Glutamatergic neuron (in vitro differentiated cells): ENCODE results near the gene TSC22D2. TPM values are rescaled to one million over a fixed set of nuclear protein-coding genes. Genes with fewer than 3 reads are reported as not detected.

Experiments
- DNase-seq: peaks from one replicate; pipeline ENCODE4 v3.0.0; 2022
- H3K27ac Mint-ChIP-seq: one replicate; pipeline ENCODE4 v1.8.0; 2020; ENCODE audit warnings: mild to moderate bottlenecking, mixed read lengths, inconsistent platforms; ENCODE audit not compliant: unreplicated experiment
- H3K27me3 Mint-ChIP-seq: one replicate; pipeline ENCODE4 v1.8.0; 2020; ENCODE audit warnings: mild to moderate bottlenecking, moderate library complexity, mixed read lengths, inconsistent platforms; ENCODE audit not compliant: unreplicated experiment
- H3K36me3 Mint-ChIP-seq: one replicate; pipeline ENCODE4 v1.8.0; 2020; ENCODE audit warnings: mild to moderate bottlenecking, mixed read lengths, inconsistent platforms; ENCODE audit not compliant: unreplicated experiment
- H3K4me1 Mint-ChIP-seq: one replicate; pipeline ENCODE4 v1.8.0; 2020; ENCODE audit warnings: mild to moderate bottlenecking, low read depth, mixed read lengths, inconsistent platforms; ENCODE audit not compliant: unreplicated experiment
- H3K4me3 Mint-ChIP-seq: one replicate; pipeline ENCODE4 v1.8.0; 2020; ENCODE audit warnings: mild to moderate bottlenecking, mixed read lengths, inconsistent platforms; ENCODE audit not compliant: unreplicated experiment
- H3K9me3 Mint-ChIP-seq: one replicate; pipeline ENCODE4 v1.8.0; 2020; ENCODE audit warnings: mild to moderate bottlenecking, moderate library complexity, mixed read lengths, inconsistent platforms; ENCODE audit not compliant: unreplicated experiment
- CTCF ChIP-seq: fragments of 200-600 bp; sonication (generic); IDR thresholded peaks from one replicate; pipeline ENCODE4 v1.5.0; 2021; ENCODE audit not compliant: partially characterized antibody, unreplicated experiment
- total RNA-seq: library from RNA; stranded (reverse); fragmentation: NEBNext Ultra II Directional; extraction: Animal tissue kit (Norgen Biotek cat#: 25700); gene quantifications from one replicate; pipeline ENCODE4 v1.2.1, GENCODE V29; 2021; ENCODE audit not compliant: unreplicated experiment

Gene TSC22D2
- total RNA-seq, 1 donor from 2014 or later: 87.3 TPM

- DNase-seq: peak; percentile 40
- TF ChIP-seq CTCF: peak; percentile 53
- H3K4me1 Mint-ChIP-seq: peaks cover 6% of the 10 kb centered on the region
- no peaks in the 10 kb centered on the region for H3K36me3 Mint-ChIP-seq
- peak overlapping the region; percentile 59 for H3K4me3 Mint-ChIP-seq
- no peaks in the 10 kb centered on the region for H3K9me3 Mint-ChIP-seq
- H3K27me3 Mint-ChIP-seq: peaks cover 1% of the 10 kb centered on the region
- H3K27ac Mint-ChIP-seq: no peak overlapping the region
Measured at GRCh38 chr3:150384296-150385212, 23.5 kb upstream of the TSC22D2 start.

DNA sequence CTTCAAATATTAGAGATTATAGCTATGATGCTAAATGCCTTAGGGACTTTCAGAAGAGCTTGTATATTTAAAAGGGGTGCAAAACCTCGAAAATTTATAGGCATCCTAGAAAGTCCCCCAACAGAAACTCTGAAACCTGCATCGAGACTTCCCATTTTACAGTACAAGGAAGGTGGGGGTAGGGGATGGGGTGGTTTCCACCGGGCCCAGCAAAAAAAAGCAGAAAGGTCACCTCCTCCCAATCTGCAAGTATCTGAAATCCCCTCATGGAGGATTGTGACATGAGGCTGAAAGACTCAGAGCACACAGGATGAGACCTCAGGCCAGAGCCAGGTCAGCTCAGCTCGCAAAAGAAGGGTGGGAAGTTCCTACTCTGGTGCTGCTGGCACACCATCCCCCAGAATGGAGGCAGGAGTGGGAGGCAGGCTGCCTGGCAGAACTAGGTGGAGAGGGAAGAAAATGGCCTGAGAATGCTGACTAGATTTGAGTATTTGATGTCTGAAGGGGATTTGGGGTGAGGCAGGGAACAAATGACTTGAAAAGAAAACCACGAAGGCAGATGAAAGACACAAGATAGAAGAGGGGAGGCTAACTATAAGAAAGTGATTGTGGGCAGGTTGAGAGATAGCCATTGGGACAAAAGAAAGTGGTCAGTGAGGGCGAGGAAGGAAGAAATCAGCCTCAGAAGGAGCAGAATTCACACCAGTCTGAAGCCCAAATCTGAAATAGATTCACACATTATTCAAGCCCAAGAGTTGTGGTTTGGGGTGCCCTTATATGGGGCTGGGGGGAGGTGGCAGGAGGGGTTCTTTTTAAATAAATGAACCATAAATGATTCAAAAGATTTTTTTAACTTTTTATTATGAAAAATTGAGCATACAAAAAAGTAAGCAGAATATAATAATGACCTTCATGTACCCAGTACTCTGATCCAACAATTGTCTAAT, 22.5 kb upstream of the TSC22D2 start:
- Mint-ChIP-seq H3K9me3 (no peaks in the 10 kb centered on the region), H3K4me1 (peaks cover 6% of the 10 kb centered on the region), H3K36me3 (no peaks in the 10 kb centered on the region), H3K27ac (no peak overlapping the region), H3K27me3 (peaks cover 1% of the 10 kb centered on the region), H3K4me3 (no peak overlapping the region)
- no peak for TF ChIP-seq CTCF
- DNase-seq: no peak

DNA sequence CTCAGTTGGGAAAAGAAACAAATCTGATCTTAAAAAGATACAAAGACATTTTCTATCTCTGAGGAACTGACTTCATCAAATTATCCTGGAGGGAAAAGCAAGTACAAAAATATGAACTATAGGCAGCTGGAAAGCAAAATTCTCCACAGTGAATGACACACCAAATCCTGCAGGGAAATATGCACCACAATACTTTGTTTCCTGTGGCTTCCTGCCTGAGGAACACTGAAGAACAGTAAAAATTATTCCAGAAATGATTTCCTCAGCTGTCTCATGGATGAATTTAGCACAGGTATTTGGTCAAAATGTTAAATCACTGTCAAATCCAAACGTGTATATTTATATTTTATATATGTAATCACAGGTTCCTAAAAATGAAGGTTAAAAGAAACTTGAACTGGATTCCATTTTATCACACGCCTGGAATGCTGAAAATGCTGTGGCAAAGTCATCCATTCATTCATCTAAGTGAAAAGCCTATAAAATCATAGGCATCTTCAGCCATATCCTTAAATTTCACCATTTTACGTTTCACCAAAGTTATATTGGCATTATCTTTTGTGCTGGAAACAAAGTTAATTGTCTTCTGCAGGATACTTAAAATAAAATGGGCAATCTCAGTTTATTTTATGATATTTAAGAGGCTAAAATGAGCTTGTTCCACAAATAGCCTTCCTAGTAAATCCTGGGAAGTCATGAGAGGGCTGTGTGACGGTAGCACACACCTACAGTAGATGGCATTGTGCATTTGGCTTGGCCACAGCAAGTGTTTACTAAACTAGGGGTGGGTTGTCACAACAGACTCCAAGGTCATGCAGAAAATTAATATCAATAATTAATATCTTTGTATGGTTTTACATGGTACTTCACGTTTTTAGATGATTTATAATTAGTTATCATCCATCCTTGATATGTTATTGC, 19.3 kb upstream of the TSC22D2 start:
- Mint-ChIP-seq H3K4me3 (no peak overlapping the region), H3K9me3 (no peaks in the 10 kb centered on the region), H3K27ac (no peak overlapping the region), H3K4me1 (peaks cover 6% of the 10 kb centered on the region), H3K27me3 (peaks cover 1% of the 10 kb centered on the region), H3K36me3 (no peaks in the 10 kb centered on the region)
- DNase-seq: no peak
- no peak for TF ChIP-seq CTCF

- no peak for TF ChIP-seq CTCF
- DNase-seq: no peak
- Mint-ChIP-seq H3K4me3 (no peak overlapping the region), H3K4me1 (no peaks in the 10 kb centered on the region), H3K9me3 (no peaks in the 10 kb centered on the region), H3K27me3 (no peaks in the 10 kb centered on the region), H3K27ac (no peak overlapping the region), H3K36me3 (no peaks in the 10 kb centered on the region)
Measured at GRCh38 chr3:150390087-150390486, 18.0 kb upstream of the TSC22D2 start.
